Right atrium auricular region (tissue), 2 donors: ENCODE data around the gene NEU4. TPM values are rescaled to one million over a fixed set of nuclear protein-coding genes. Genes with fewer than 3 reads are reported as not detected.
"Not testable (repeated sequence)": the region's sequence is repeated elsewhere in the genome, so short reads cannot be mapped to it uniquely, and the experiment has no call there.

ENCODE experiments used
- DNase-seq: peaks from one replicate; pipeline ENCODE4 v3.0.0-alpha.2; 2019; ENCODE audit warnings: low spot score
- H3K27ac ChIP-seq, 2 donors: fragments of 200-600 bp; sonication (generic); 1 replicate in 1 of 2; 2 replicates in 1 of 2; pipeline ENCODE4 v1.5.1; 2016 to 2019
- H3K27me3 ChIP-seq, 2 donors: fragments of 200-600 bp; sonication (generic); one replicate each; pipeline versions ENCODE4 v1.5.1 to v1.6.0; 2017 to 2019
- H3K36me3 ChIP-seq: fragments of 200-600 bp; sonication (generic); one replicate; pipeline ENCODE4 v1.5.1; 2016
- H3K4me1 ChIP-seq, 2 donors: fragments of 200-600 bp; sonication (generic); one replicate each; pipeline versions ENCODE4 v1.5.1 to v1.6.0; 2017 to 2019
- H3K4me3 ChIP-seq, 2 donors: fragments of 200-600 bp; sonication (generic); 1 replicate in 1 of 2; 2 replicates in 1 of 2; pipeline ENCODE4 v1.5.1; 2017 to 2019; ENCODE audit warnings: mild to moderate bottlenecking in 1 of 2, moderate library complexity in 1 of 2
- H3K9me3 ChIP-seq, 2 donors: fragments of 200-600 bp; sonication (generic); one replicate each; pipeline ENCODE4 v1.5.1; 2019
- CTCF ChIP-seq, 2 donors: fragments of 200-600 bp; sonication (generic); IDR thresholded peaks; one replicate each; pipeline ENCODE4 v1.5.1; 2019; ENCODE audit warnings: antibody characterized with exemption in 2 of 2
- total RNA-seq, 2 donors: library from RNA; depleted of rRNA; stranded (reverse); fragments of >200 nt; gene quantifications; one replicate each; pipeline ENCODE4 v1.1.0, GENCODE V29; 2016

NEU4 gene
- total RNA-seq, 2 donors from 2014 or later = 0.31 TPM; not detected in 1

GRCh38 chr2:241777170-241777685 lies 31.8 kb upstream of the NEU4 start:
- no peak for TF ChIP-seq CTCF (IDR thresholded peaks at IDR 0.05)
- no peaks in the 10 kb centered on the region for H3K4me1 ChIP-seq
- H3K27ac ChIP-seq = no peak overlapping the region
- no peaks in the 10 kb centered on the region for H3K9me3 ChIP-seq
- no peak for DNase-seq
- H3K4me3 ChIP-seq = no peak overlapping the region
- H3K27me3 ChIP-seq = no peaks in the 10 kb centered on the region
- no peaks in the 10 kb centered on the region for H3K36me3 ChIP-seq

DNA sequence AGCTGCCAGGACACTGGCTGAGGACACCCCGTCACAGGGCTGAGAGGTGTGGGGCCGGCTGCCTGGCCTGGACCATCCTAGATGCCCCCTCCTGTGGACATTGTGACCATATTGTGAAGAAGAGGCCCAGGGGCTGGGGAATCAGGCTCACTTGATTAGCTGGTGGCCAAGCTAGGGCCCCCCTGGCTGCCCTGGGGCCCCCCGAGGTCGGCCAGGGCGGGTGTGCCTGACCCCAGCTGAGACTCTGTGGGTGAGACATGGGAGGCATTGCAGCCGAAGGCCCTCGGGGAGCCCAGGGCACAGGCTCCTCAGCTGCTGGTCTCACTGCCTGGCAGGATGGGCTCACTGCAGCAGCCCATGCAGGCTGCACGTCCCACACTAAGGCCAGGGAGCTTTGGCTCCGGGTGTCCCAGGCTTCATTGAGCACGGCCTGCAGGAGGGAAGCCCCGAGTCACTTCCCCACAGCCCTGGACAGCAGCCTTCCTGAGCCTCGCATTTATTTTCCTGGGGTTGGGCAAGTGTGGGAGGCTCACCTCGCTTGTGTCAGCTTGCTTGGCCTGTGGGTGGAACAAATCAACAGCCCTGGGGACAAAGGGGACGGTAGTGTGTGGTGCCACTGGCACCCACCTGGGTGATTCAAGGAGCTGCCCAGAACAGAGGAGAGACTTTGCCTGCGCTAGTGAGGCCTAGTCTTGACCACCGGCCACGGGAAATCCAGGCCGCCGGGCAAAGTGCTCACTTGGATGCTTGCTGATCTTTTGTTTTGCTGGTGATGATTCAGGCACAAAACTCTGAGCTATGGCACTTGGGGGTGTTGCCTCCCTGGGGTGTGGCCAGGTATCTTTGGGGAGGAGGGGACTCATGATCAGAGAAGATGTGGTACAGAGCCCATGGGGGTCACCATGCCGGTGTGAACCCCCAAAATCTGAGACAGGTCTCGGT lies 31.0 kb upstream of the NEU4 start:
- Histone ChIP-seq H3K36me3 (no peaks in the 10 kb centered on the region), H3K4me3 (no peak overlapping the region), H3K4me1 (no peaks in the 10 kb centered on the region), H3K27me3 (no peaks in the 10 kb centered on the region), H3K27ac (no peak overlapping the region), H3K9me3 (no peaks in the 10 kb centered on the region)
- DNase-seq = peak; percentile 53
- no peak for TF ChIP-seq CTCF (IDR thresholded peaks at IDR 0.05)

DNA sequence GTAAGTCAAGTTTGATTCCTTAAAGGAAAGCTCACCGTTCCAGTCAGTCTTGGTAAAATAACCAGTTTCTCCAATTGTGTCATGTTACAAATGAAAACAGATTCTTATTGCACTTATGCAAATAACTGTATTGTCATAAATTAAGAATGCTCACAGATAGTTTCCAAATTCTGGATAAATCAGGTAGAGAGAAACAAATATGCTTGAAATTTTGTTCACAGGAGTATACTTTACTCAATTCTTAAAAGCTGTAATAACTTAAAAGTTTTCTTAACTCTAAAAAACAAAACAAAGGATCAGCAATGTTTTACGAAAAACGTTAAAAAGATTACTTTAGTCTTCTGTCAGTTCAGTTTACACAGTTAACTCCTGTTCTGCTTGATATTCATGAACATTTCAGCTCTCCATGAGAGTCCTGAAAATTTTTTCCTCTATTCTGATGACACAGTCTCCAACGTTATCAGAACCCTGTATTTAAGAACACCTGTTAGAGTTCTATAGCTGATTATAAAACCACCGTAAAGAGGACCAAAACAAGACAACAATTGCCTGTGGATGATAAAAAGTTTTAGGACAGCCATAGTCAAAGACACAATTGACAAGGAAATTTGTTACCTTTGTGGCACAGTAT lies 27.9 kb upstream of the NEU4 start:
- Histone ChIP-seq H3K9me3 (no peaks in the 10 kb centered on the region), H3K27ac (no peak overlapping the region), H3K36me3 (no peaks in the 10 kb centered on the region), H3K4me1 (no peaks in the 10 kb centered on the region), H3K4me3 (no peak overlapping the region), H3K27me3 (no peaks in the 10 kb centered on the region)
- no peak for TF ChIP-seq CTCF (IDR thresholded peaks at IDR 0.05)
- no peak for DNase-seq

- DNase-seq, H3K4me1 ChIP-seq, H3K27me3 ChIP-seq: not testable (repeated sequence)
Observed at GRCh38 chr2:241782053-241782452, 26.9 kb upstream of the NEU4 start.

GRCh38 chr2:241788135-241788534 lies 20.9 kb upstream of the NEU4 start:
- no peak overlapping the region for H3K27ac ChIP-seq
- H3K4me1 ChIP-seq = no peaks in the 10 kb centered on the region
- DNase-seq = no peak
- TF ChIP-seq CTCF (IDR thresholded peaks at IDR 0.05) = no peak
- H3K36me3 ChIP-seq = no peaks in the 10 kb centered on the region
- no peaks in the 10 kb centered on the region for H3K9me3 ChIP-seq
- no peaks in the 10 kb centered on the region for H3K27me3 ChIP-seq
- no peak overlapping the region for H3K4me3 ChIP-seq

More at GRCh38 chr2:241782053-241782452, 26.9 kb upstream of the NEU4 start:
- not testable (repeated sequence) for H3K36me3 ChIP-seq, H3K4me3 ChIP-seq, H3K27ac ChIP-seq, H3K9me3 ChIP-seq

GRCh38 chr2:241788572-241788971 lies 20.4 kb upstream of the NEU4 start:
- Histone ChIP-seq H3K36me3 (no peaks in the 10 kb centered on the region), H3K27ac (no peak overlapping the region), H3K4me3 (no peak overlapping the region), H3K9me3 (no peaks in the 10 kb centered on the region), H3K4me1 (no peaks in the 10 kb centered on the region), H3K27me3 (no peaks in the 10 kb centered on the region)
- DNase-seq = peak; percentile 30
- TF ChIP-seq CTCF (IDR thresholded peaks at IDR 0.05) = no peak

GRCh38 chr2:241791385-241791784 lies 17.6 kb upstream of the NEU4 start:
- H3K27ac ChIP-seq, H3K36me3 ChIP-seq, H3K4me3 ChIP-seq, DNase-seq, H3K9me3 ChIP-seq, H3K4me1 ChIP-seq, H3K27me3 ChIP-seq: not testable (repeated sequence)
